ENCODE results near the gene ORAI1.
A peak's percentile ranks its signal among the peaks of the same experiment; 100 is the strongest.

The ORAI1 gene

DNA sequence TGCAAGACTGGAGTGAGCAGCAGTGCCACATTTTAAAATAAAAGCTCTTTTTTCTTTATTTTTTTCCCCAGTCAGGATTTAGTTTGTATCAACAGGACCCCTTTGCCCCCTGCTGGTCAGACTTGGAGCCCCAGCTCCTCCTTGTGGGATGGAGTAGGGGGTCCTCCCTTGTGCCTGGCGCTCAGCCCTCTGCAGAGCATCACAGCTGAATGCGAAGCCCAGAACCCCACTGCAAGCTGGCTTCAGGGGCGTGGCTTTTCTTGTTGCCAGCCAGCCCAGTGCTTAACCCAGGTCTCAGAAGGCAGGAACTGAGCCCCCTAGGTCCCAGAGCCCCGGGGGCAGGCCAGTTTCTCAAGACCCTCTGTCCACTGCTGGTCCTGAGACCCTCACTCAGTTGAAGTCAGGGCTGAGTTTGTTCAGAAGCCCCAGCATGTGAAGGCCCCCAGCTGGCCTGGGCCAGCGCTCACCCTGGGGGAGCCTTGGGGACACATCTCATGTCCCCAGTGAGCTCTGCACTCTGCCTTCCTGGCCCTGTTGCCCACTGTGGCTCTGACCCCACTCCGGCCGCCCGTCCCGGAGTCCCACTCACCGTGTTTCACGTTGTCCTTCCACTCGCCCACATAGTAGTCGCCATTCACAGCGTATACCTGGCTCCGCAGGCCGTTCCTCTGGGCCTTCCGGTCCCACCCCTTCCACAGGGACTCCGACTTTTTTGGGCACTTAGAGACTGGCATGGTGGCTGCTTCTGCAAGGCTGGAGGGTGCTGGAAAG is 42.6 kb downstream of the ORAI1 start:
- peak in 1 of 2 experiments; percentile 33 for DNase-seq (ENCODE audit: low read depth in 1 of 2, low spot score in 1 of 2)
- no peak overlapping the region for H3K4me3 ChIP-seq (replicated peaks; ENCODE audit: insufficient read depth, low read length)
- no peak overlapping the region for H3K27ac ChIP-seq (replicated peaks)
- H3K27me3 ChIP-seq (ENCODE audit: insufficient read depth, poor library complexity, severe bottlenecking) = no peaks in the 10 kb centered on the region
- TF ChIP-seq GABPA (IDR thresholded peaks at IDR 0.05; ENCODE audit: low read depth) = no peak
- TF ChIP-seq, protein P1, sequence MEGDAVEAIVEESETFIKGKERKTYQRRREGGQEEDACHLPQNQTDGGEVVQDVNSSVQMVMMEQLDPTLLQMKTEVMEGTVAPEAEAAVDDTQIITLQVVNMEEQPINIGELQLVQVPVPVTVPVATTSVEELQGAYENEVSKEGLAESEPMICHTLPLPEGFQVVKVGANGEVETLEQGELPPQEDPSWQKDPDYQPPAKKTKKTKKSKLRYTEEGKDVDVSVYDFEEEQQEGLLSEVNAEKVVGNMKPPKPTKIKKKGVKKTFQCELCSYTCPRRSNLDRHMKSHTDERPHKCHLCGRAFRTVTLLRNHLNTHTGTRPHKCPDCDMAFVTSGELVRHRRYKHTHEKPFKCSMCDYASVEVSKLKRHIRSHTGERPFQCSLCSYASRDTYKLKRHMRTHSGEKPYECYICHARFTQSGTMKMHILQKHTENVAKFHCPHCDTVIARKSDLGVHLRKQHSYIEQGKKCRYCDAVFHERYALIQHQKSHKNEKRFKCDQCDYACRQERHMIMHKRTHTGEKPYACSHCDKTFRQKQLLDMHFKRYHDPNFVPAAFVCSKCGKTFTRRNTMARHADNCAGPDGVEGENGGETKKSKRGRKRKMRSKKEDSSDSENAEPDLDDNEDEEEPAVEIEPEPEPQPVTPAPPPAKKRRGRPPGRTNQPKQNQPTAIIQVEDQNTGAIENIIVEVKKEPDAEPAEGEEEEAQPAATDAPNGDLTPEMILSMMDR (IDR thresholded peaks at IDR 0.05; ENCODE audit: insufficient read depth, low read length) = peak; percentile 8

DNA sequence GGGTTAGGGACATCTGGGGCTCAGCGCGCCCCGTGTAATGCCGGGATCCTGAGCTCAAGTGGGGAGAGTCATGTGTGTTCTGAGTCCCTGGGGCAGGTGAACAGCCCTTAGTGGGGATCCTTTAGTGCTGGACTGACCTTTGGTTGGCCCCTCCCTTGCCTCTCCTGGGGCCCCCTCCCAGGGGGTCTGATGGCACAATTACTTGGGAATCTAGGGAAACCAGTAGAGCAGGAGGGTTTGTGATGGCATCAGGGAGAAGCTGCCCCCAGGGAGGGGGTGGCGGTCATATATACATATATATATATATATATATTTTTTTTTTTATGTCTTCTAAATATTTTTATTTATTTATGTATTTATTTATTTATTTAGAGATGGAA is 43.2 kb downstream of the ORAI1 start, which contains the start of gene MORN3:
MORN3 (minus strand) TSS at position 134 of the 380 bp plus-strand sequence. CDS start 171 bp downstream, outside the sequence.
- no peak within 1 kb of the TSS for H3K4me3 ChIP-seq (replicated peaks; ENCODE audit: insufficient read depth, low read length)
- no peaks in the 10 kb centered on the region for H3K27me3 ChIP-seq (ENCODE audit: insufficient read depth, poor library complexity, severe bottlenecking)
- no peak within 1 kb of the TSS for H3K27ac ChIP-seq (replicated peaks)
- no peak for DNase-seq (ENCODE audit: low read depth in 1 of 2, low spot score in 1 of 2)
- TF ChIP-seq SPI1 (IDR thresholded peaks at IDR 0.05; ENCODE audit: borderline replicate concordance, low read depth) = no peak
- no peak for TF ChIP-seq GABPA (IDR thresholded peaks at IDR 0.05; ENCODE audit: low read depth)
- TF ChIP-seq POLR2AphosphoS5 (IDR thresholded peaks at IDR 0.05; ENCODE audit: low read depth) = no peak
- TF ChIP-seq, protein P1 (IDR thresholded peaks at IDR 0.05; ENCODE audit: insufficient read depth, low read length) = no peak
- TF ChIP-seq, protein P2, sequence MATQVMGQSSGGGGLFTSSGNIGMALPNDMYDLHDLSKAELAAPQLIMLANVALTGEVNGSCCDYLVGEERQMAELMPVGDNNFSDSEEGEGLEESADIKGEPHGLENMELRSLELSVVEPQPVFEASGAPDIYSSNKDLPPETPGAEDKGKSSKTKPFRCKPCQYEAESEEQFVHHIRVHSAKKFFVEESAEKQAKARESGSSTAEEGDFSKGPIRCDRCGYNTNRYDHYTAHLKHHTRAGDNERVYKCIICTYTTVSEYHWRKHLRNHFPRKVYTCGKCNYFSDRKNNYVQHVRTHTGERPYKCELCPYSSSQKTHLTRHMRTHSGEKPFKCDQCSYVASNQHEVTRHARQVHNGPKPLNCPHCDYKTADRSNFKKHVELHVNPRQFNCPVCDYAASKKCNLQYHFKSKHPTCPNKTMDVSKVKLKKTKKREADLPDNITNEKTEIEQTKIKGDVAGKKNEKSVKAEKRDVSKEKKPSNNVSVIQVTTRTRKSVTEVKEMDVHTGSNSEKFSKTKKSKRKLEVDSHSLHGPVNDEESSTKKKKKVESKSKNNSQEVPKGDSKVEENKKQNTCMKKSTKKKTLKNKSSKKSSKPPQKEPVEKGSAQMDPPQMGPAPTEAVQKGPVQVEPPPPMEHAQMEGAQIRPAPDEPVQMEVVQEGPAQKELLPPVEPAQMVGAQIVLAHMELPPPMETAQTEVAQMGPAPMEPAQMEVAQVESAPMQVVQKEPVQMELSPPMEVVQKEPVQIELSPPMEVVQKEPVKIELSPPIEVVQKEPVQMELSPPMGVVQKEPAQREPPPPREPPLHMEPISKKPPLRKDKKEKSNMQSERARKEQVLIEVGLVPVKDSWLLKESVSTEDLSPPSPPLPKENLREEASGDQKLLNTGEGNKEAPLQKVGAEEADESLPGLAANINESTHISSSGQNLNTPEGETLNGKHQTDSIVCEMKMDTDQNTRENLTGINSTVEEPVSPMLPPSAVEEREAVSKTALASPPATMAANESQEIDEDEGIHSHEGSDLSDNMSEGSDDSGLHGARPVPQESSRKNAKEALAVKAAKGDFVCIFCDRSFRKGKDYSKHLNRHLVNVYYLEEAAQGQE (IDR thresholded peaks at IDR 0.05; ENCODE audit: insufficient replicate concordance, low read depth) = no peak

DNA sequence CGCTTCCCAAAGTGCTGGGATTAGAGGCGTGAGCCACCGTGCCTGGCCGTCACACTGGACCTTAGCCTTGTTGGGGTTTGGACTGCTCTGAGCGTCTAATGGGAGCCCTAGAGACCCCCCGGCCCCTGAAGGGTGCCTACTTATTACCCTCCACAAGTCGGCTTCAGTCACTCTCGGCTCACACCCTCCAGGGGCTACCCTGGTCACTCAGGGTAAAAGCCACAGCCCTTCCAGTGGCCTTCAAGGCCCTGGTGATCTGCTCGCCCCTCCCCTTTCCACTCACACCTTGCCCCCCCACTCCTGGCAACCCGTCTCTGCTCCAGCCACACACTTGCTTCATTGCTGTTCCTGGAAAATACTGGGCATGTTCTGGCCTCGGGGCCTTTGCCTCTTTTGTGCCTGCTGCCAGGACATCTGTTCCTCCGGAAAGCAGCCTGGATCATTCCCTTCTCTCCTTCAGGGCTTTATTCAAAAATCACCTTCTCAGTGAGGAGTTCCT is 46.7 kb downstream of the ORAI1 start:
- Histone ChIP-seq H3K27me3 (ENCODE audit: insufficient read depth, poor library complexity, severe bottlenecking) (no peaks in the 10 kb centered on the region), H3K27ac (replicated peaks) (peak overlapping the region; percentile 48), H3K4me3 (replicated peaks; ENCODE audit: insufficient read depth, low read length) (no peak overlapping the region)
- TF ChIP-seq, protein P1 (IDR thresholded peaks at IDR 0.05; ENCODE audit: insufficient read depth, low read length) = no peak
- no peak for TF ChIP-seq SPI1 (IDR thresholded peaks at IDR 0.05; ENCODE audit: borderline replicate concordance, low read depth)
- TF ChIP-seq GABPA (IDR thresholded peaks at IDR 0.05; ENCODE audit: low read depth) = no peak
- TF ChIP-seq, protein P2 (IDR thresholded peaks at IDR 0.05; ENCODE audit: insufficient replicate concordance, low read depth) = no peak
- TF ChIP-seq POLR2AphosphoS5 (IDR thresholded peaks at IDR 0.05; ENCODE audit: low read depth) = no peak
- DNase-seq (ENCODE audit: low read depth in 1 of 2, low spot score in 1 of 2) = no peak
